HEK293T (cell line): ENCODE results near the gene CELF2.

Experiments used
- CTCF ChIA-PET: fragments of 350-600 bp; formaldehyde crosslinking; extraction: SDS; loops from one replicate; lab custom pipeline; 2021; ENCODE audit warnings: antibody characterized with exemption, inconsistent platforms; lab: Yijun Ruan, JAX
- POLR2A ChIA-PET: fragments of 350-600 bp; formaldehyde crosslinking; extraction: SDS; loops from one replicate; lab custom pipeline; 2020; ENCODE audit warnings: antibody characterized with exemption, inconsistent platforms; lab: Yijun Ruan, JAX
- DNase-seq: peaks from one replicate; pipeline ENCODE4 v3.0.0; 2012; ENCODE audit warnings: mixed read lengths; ENCODE audit errors: extremely low spot score
- ARNT ChIP-seq: fragments of 450-650 bp; IDR thresholded peaks from 2 replicates; pipeline ENCODE4 v1.6.1; 2017; ENCODE audit warnings: mild to moderate bottlenecking
- BHLHE40 ChIP-seq: fragments of 450-650 bp; IDR thresholded peaks from 2 replicates; pipeline ENCODE4 v1.6.1; 2016; ENCODE audit warnings: mild to moderate bottlenecking, moderate library complexity, borderline replicate concordance
- CTBP1 ChIP-seq: fragments of 450-650 bp; IDR thresholded peaks from 2 replicates; pipeline ENCODE4 v1.6.1; 2016; ENCODE audit warnings: borderline replicate concordance
- ELF4 ChIP-seq: fragments of 450-650 bp; IDR thresholded peaks from 2 replicates; pipeline ENCODE4 v1.6.1; 2017; ENCODE audit warnings: antibody characterized with exemption
- FOXA1 ChIP-seq: fragments of 450-650 bp; IDR thresholded peaks from 2 replicates; pipeline ENCODE4 v1.6.1; 2016; ENCODE audit warnings: mild to moderate bottlenecking
- FOXK2 ChIP-seq: fragments of 450-650 bp; IDR thresholded peaks from 2 replicates; pipeline ENCODE4 v1.6.1; 2016; ENCODE audit warnings: mild to moderate bottlenecking
- FOXM1 ChIP-seq: fragments of 450-650 bp; IDR thresholded peaks from 2 replicates; pipeline ENCODE4 v1.6.1; 2017; ENCODE audit warnings: mild to moderate bottlenecking, borderline replicate concordance
- HDGF ChIP-seq: fragments of 450-650 bp; IDR thresholded peaks from 2 replicates; pipeline ENCODE4 v1.6.1; 2017; ENCODE audit warnings: antibody characterized with exemption, borderline replicate concordance
- L3MBTL2 ChIP-seq: fragments of 450-650 bp; conservative IDR thresholded peaks from 2 replicates; pipeline ENCODE4 v1.6.1; 2016; ENCODE audit warnings: mild to moderate bottlenecking
- LEF1 ChIP-seq: fragments of 450-650 bp; IDR thresholded peaks from 2 replicates; pipeline ENCODE4 v1.6.1; 2017; ENCODE audit warnings: mild to moderate bottlenecking, borderline replicate concordance
- NFRKB ChIP-seq: fragments of 450-650 bp; IDR thresholded peaks from 2 replicates; pipeline ENCODE4 v1.6.1; 2016; ENCODE audit warnings: mild to moderate bottlenecking, moderate library complexity
- SP1 ChIP-seq: fragments of 450-650 bp; IDR thresholded peaks from 2 replicates; pipeline ENCODE4 v1.6.1; 2017
- SUZ12 ChIP-seq: fragments of 450-650 bp; IDR thresholded peaks from 2 replicates; pipeline ENCODE4 v1.6.1; 2016; ENCODE audit warnings: mild to moderate bottlenecking
- TARDBP ChIP-seq: fragments of 450-650 bp; IDR thresholded peaks from 2 replicates; pipeline ENCODE4 v1.6.1; 2016
- ZNF384 ChIP-seq: fragments of 450-650 bp; IDR thresholded peaks from 2 replicates; pipeline ENCODE4 v1.6.1; 2016
- TF ChIP-seq, protein P1 (sequence below): fragments of 450-650 bp; IDR thresholded peaks from 2 replicates; pipeline ENCODE4 v1.6.1; 2016

The CELF2 gene

DNA sequence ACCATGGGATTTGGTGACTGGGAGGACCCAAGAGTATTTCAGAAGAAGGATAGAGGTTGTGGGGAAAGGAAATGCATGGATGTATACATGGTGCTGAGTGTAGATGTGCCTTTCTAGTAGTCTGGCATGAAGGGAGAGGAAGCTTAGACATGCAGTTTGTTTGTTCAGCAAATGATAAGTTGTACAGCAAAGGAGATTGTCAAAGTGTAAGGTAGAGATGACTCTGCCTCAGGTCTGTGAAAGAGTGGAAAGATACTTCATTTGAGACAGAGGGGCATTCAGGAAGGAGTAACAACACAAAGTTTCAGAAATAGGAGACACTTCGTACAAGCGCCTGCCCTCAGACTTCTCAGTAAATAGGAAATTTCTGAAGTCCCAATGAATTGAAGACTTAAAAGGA, 152.3 kb downstream of the CELF2 start:
- no peak for TF ChIP-seq L3MBTL2
- no peak for TF ChIP-seq FOXA1
- TF ChIP-seq FOXK2, result no peak
- no peak for TF ChIP-seq ELF4
- no peak for TF ChIP-seq SUZ12
- TF ChIP-seq ZNF384, result no peak
- TF ChIP-seq CTBP1, result no peak
- TF ChIP-seq TARDBP, result no peak
- TF ChIP-seq FOXM1, result no peak
- no peak for TF ChIP-seq ARNT
- TF ChIP-seq SP1, result no peak
- TF ChIP-seq BHLHE40, result no peak
- TF ChIP-seq, protein P1, sequence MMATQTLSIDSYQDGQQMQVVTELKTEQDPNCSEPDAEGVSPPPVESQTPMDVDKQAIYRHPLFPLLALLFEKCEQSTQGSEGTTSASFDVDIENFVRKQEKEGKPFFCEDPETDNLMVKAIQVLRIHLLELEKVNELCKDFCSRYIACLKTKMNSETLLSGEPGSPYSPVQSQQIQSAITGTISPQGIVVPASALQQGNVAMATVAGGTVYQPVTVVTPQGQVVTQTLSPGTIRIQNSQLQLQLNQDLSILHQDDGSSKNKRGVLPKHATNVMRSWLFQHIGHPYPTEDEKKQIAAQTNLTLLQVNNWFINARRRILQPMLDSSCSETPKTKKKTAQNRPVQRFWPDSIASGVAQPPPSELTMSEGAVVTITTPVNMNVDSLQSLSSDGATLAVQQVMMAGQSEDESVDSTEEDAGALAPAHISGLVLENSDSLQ, result no peak
- no peak for TF ChIP-seq HDGF
- no peak for TF ChIP-seq LEF1
- TF ChIP-seq NFRKB, result no peak
- DNase-seq, result no peak
- ChIA-PET CTCF (no interaction called here), POLR2A (no interaction called here)

DNA sequence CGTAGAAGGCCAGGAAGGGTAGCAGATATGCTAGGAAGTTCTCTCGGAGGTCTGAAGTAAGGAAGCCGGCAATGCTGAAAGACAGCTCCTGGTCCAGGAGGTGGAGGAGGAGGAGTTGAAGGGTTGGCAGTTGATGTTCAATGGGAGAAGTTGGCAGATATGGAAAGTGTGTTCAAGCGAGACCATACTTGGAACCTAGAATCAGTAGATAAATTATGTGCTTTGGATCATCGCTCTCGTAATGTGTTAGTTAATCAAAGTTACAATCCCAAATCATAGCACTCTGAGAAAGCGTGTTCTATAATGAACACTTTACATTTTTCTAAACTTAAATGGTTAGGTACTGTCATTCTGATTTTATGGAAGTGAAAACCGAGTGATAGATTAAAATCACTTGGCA, 152.9 kb downstream of the CELF2 start:
- no peak for DNase-seq
- ChIA-PET CTCF (no interaction called here), POLR2A (no interaction called here)
- TF ChIP-seq SP1 (no peak), TARDBP (no peak), SUZ12 (no peak), NFRKB (no peak), ELF4 (no peak), FOXK2 (no peak), CTBP1 (no peak), ARNT (no peak), L3MBTL2 (no peak), FOXA1 (no peak), FOXM1 (no peak), HDGF (no peak), ZNF384 (no peak), BHLHE40 (no peak), LEF1 (no peak)
- TF ChIP-seq, protein P1, result no peak

DNA sequence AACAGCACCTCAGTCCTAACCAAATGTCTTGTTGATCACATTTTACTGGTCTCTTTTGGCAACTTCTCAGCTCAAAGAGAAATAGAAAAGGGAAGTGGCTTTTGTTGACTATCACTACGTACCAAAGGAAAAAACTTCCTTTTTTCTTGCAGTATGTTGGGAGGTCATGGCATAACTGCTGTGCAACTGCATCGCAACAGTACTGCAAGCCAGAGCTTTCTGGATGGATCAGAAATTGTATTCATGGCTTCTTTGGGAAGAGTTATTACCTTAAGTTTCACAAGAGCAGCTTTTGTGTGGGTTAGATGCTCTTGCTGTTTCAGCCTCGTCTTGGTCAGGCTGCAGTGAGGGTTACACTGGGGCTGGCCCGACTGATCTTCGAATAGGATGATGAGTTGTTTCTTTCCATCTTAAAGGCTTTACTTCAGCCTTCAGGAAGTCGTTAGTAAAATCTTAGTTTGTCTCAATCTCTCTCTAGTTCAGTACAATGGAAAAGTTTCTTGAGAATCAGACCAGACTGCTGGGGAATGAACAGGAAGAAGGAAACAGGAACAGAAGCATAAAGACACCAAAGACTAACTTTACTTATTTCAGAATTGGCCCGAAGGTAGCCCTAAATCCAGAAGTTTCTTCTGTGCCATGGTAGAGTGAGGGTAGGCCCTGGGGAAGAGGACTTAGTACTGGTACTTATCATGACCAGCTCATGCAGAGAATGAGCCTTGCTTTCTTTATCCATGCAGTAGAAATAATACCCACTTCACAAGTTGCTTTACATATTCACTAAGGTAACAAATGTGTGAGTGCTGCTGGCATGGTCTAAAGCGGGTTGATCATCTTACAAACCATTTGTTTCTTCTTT, 153.6 kb downstream of the CELF2 start:
- TF ChIP-seq LEF1 (no peak), L3MBTL2 (no peak), HDGF (no peak), ELF4 (no peak), NFRKB (no peak), FOXA1 (no peak), CTBP1 (no peak), TARDBP (no peak), SP1 (no peak), ARNT (no peak), FOXK2 (no peak), FOXM1 (no peak), BHLHE40 (no peak), SUZ12 (no peak), ZNF384 (no peak)
- TF ChIP-seq, protein P1, result no peak
- POLR2A ChIA-PET, result no interaction called here
- CTCF ChIA-PET, result no interaction called here
- no peak for DNase-seq

DNA sequence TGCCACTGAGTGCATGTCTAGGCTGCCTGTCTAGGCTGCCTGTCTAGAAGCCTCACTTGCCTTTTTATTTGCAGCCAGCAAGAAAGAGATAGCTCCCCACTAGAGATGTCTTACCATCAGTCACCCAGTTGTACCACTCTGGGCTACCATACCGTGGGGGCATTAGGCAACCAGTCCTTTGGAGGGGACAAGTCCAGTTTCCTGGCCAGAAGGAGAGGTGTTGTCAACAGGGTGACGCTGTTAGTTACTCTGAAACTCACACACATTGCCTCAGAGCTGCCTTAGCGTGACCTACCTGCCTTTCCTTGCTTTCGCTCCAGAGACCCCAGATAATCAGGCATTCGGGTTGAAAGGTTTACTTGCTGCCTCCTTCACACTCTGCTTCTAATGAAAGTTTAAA, 155.4 kb downstream of the CELF2 start:
- no peak for TF ChIP-seq FOXM1
- TF ChIP-seq BHLHE40, result no peak
- TF ChIP-seq SUZ12, result no peak
- no peak for TF ChIP-seq HDGF
- TF ChIP-seq CTBP1, result no peak
- no peak for TF ChIP-seq LEF1
- no peak for TF ChIP-seq NFRKB
- TF ChIP-seq, protein P1, result no peak
- TF ChIP-seq FOXA1, result no peak
- TF ChIP-seq ZNF384, result no peak
- no peak for TF ChIP-seq ARNT
- no peak for TF ChIP-seq L3MBTL2
- TF ChIP-seq TARDBP, result no peak
- no peak for TF ChIP-seq FOXK2
- TF ChIP-seq SP1, result no peak
- POLR2A ChIA-PET, result no interaction called here
- DNase-seq, result no peak
- CTCF ChIA-PET, result no interaction called here

DNA sequence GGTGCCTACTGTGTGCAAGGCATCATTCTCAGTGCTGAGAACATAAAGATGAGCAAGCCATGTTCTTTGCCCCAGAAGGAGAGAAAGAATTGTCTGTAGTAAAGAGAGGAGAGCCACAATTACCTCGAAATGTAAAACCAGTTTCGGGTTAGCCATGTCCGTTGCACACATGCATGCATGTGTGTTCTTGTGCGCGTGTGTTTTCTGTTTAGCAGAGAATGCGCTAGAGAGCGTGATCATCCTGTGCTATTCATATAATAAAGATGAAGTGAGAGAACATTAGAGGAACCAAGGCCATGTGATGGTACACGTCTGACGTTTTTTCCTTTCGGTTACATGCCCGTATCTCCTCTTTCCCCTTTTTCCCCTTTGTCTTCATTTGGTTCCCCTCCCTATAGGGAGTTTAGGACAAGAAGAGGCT, 158.2 kb downstream of the CELF2 start:
- CTCF ChIA-PET, result no interaction called here
- POLR2A ChIA-PET, result no interaction called here
- TF ChIP-seq FOXK2 (no peak), FOXA1 (no peak), L3MBTL2 (no peak), TARDBP (no peak), BHLHE40 (no peak), SP1 (no peak), SUZ12 (no peak), FOXM1 (no peak)
- no peak for DNase-seq
